ENCODE measurements around the gene RPTOR.

RPTOR gene

DNA sequence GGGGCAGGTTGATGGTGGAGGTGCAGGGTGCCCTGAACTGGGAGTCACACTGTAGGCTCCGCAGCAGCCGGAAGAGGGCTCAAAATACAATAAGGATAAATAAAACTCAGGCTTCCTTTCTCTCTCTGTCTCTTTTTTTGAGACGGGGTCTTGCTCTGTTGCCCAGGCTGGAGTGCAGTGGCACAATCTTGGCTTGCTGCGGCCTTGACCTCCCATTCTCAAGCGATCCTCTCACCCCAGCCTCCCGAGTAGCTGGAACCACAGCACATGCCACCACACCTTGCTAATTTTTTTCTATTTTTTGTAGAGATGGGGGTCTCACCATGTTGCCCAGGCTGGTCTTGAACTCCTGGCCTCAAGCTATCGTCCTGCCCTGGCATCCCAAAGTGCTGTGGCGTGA lies 35.3 kb upstream of the RPTOR start:
- no peak for TF ChIP-seq CTCF (IDR thresholded peaks at IDR 0.05; ENCODE audit: extremely low read depth, insufficient read depth, missing control alignments)
- in situ Hi-C loops (cut with MboI; ENCODE audit: low pct_unique_long_range_greater_than_20kb, low sequenced_read_pairs, unreplicated experiment), result no loop called here
- DNase-seq (ENCODE audit: low spot score), result no peak

GRCh38 chr17:80510132-80510531 lies 34.5 kb upstream of the RPTOR start:
- DNase-seq (ENCODE audit: low spot score), result no peak
- no peak for TF ChIP-seq CTCF (IDR thresholded peaks at IDR 0.05; ENCODE audit: extremely low read depth, insufficient read depth, missing control alignments)
- in situ Hi-C loops (cut with MboI; ENCODE audit: low pct_unique_long_range_greater_than_20kb, low sequenced_read_pairs, unreplicated experiment), result no loop called here

DNA sequence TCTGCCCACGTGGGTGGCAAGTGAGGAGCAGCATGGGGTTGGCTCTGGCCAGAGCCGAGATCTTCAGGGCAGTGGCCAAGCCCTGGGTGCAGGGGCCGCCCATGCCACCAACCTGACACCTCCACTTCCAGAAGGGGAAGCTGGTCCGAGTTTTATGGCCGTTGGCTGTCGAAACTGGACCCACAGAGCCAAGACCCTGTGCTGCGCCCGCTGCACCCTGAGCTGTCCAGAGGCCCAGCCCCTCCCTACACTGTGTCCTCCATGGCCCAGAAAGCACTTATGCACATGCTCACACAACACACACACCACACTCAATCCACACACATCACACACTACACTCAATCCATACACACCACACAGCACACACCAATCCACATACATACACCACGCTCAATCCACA lies 33.9 kb upstream of the RPTOR start:
- in situ Hi-C loops (cut with MboI; ENCODE audit: low pct_unique_long_range_greater_than_20kb, low sequenced_read_pairs, unreplicated experiment), result no loop called here
- no peak for TF ChIP-seq CTCF (IDR thresholded peaks at IDR 0.05; ENCODE audit: extremely low read depth, insufficient read depth, missing control alignments)
- DNase-seq (ENCODE audit: low spot score), result no peak

DNA sequence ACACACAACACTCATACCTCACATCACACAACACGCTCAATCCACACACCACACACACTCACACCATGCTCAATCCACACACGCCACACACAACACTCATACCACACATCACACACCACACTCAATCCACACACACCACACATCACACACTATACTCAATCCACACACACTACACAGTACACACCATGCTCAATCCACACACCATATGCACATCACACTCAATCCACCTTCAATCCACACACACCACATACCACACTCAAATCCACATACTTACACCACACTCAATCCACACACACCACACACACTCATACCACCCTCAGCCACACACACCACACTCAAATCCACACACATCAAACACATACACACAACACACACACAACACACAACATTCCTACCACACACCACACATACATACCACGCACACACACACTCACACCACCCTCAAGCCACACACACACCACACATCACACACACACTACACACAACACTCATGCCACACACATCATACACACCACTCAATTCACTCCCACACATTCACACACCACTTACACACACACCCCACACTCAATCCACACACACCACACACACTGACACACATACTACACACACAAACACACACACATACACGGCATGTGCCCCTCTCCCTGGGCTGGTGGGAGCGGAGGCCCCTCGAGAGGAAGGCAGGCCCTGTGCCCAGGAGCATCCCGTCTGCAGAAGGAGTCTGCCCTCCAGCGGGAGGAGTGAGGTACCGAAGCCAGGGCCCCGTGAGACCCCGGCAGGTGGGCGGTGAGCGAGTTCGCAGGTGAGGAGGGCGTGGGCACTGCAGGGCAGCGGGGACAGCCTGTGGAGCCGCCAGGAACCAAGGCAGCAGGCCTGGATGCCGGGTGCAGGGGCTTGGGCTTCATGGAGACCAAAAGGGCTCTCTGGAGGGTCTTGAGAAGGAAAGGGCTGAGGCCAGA lies 33.1 kb upstream of the RPTOR start:
- DNase-seq (ENCODE audit: low spot score), result no peak
- TF ChIP-seq CTCF (IDR thresholded peaks at IDR 0.05; ENCODE audit: extremely low read depth, insufficient read depth, missing control alignments), result no peak
- in situ Hi-C loops (cut with MboI; ENCODE audit: low pct_unique_long_range_greater_than_20kb, low sequenced_read_pairs, unreplicated experiment), result no loop called here

GRCh38 chr17:80512233-80512632 lies 32.4 kb upstream of the RPTOR start:
- in situ Hi-C loops (cut with MboI; ENCODE audit: low pct_unique_long_range_greater_than_20kb, low sequenced_read_pairs, unreplicated experiment), result no loop called here
- no peak for TF ChIP-seq CTCF (IDR thresholded peaks at IDR 0.05; ENCODE audit: extremely low read depth, insufficient read depth, missing control alignments)

GRCh38 chr17:80513201-80513600 lies 31.4 kb upstream of the RPTOR start:
- in situ Hi-C loops (cut with MboI; ENCODE audit: low pct_unique_long_range_greater_than_20kb, low sequenced_read_pairs, unreplicated experiment), result no loop called here
- no peak for DNase-seq (ENCODE audit: low spot score)
- no peak for TF ChIP-seq CTCF (IDR thresholded peaks at IDR 0.05; ENCODE audit: extremely low read depth, insufficient read depth, missing control alignments)

More at GRCh38 chr17:80512233-80512632, 32.4 kb upstream of the RPTOR start:
- DNase-seq (ENCODE audit: low spot score), result no peak

Data from GM13977 (cell line).